ENCODE measurements around the gene DPEP2.

DPEP2 gene

DNA sequence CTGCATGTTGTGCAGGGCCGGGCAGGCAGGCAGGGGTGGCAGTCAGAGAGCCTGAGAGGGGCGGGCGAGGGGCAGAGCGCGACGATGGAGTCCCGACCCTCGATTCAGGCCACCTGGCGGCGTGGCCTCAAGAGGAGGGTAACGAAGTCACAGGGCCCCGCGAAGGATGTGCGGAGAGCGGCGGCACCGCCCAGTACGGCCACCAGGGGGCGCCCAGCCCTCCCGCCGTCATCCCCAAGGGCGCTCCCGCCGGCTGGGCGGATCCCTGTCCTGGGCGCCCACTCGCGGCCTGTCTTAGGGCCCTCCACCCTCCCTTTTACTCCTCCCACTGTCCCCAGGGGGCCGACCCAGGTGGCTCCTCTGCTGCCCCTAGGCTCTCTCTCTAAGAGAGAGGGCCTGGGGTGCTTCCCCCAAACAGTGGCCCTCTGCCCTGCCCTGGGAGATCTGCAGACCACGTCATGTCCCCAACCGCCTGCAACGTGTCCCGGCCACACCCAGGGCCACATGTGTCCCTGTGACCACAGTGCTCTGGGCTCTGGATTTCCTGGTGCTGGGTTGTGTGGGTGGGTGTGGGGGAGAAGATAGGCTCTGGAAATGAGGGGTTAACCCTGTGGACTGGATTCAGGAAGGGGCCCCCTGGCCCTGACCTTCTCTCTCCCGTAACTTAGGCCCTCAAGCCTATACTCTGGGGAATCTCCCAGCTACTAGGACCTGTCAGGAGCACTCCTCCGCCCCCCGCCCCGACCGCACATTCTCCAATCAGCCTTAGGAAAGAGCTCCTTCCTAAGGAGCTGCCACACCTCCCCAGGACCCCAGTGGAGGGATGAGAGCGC lies 5.9 kb downstream of the DPEP2 start:
- peaks cover 0 to 16% of the 10 kb centered on the region in 2 experiments for H3K27me3 ChIP-seq (ENCODE audit: control insufficient read depth in 1 of 2, insufficient read depth in 1 of 2, low read length in 2 of 2)
- H2AK5ac ChIP-seq (ENCODE audit: low read length, severe bottlenecking), result no peak overlapping the region
- H2BK5ac ChIP-seq (ENCODE audit: low read depth, low read length, poor library complexity, severe bottlenecking), result no peak overlapping the region
- no peak overlapping the region for H3K14ac ChIP-seq (ENCODE audit: low read length in 2 of 2)
- no peaks in the 10 kb centered on the region for H3K79me1 ChIP-seq (replicated peaks; ENCODE audit: low read length, poor library complexity, severe bottlenecking)
- H3K4me2 ChIP-seq (ENCODE audit: low read length, poor library complexity, severe bottlenecking), result peak overlapping the region; percentile 32
- H2BK15ac ChIP-seq (ENCODE audit: low read depth, poor library complexity, severe bottlenecking), result peak overlapping the region; percentile 66
- peak overlapping the region; percentile 8 to 25 for H3K18ac ChIP-seq (ENCODE audit: low read depth in 1 of 2, low read length in 2 of 2)
- H4K91ac ChIP-seq (ENCODE audit: low read length), result peak overlapping the region; percentile 76
- H3K36me3 ChIP-seq (ENCODE audit: control insufficient read depth in 1 of 2, insufficient read depth in 2 of 2, low read depth in 1 of 2, low read length in 2 of 2), result no peaks in the 10 kb centered on the region
- peak; percentile 66 for DNase-seq
- H3K4me3 ChIP-seq (ENCODE audit: insufficient read depth in 1 of 2, low read depth in 1 of 2, low read length in 2 of 2), result peak overlapping the region in 1 of 2 experiments; percentile 67
- H3K4ac ChIP-seq (ENCODE audit: low read depth in 1 of 2, low read length in 2 of 2), result peak overlapping the region in 1 of 2 experiments; percentile 42
- H3K9ac ChIP-seq (ENCODE audit: low read length), result peak overlapping the region; percentile 81
- H3K4me1 ChIP-seq (ENCODE audit: control insufficient read depth, insufficient read depth, low read depth, low read length), result peaks cover 7% of the 10 kb centered on the region
- no peak overlapping the region for H3K27ac ChIP-seq (ENCODE audit: low read length, poor library complexity, severe bottlenecking)
- H3K9me3 ChIP-seq (ENCODE audit: control insufficient read depth, low read length), result no peaks in the 10 kb centered on the region
- no peak overlapping the region for H3K23ac ChIP-seq (ENCODE audit: low read length in 2 of 2)
- no peak overlapping the region for H2AFZ ChIP-seq (ENCODE audit: low read depth, low read length)
- H2BK120ac ChIP-seq (ENCODE audit: low read depth, low read length), result no peak overlapping the region
- peak overlapping the region in 1 of 2 experiments; percentile 40 for H2BK12ac ChIP-seq (ENCODE audit: low read length in 2 of 2)
- H4K8ac ChIP-seq (ENCODE audit: low read length), result peak overlapping the region; percentile 96
- WGBS, result 26% methylated on average over 28 of the region's 39 CpGs

DNA sequence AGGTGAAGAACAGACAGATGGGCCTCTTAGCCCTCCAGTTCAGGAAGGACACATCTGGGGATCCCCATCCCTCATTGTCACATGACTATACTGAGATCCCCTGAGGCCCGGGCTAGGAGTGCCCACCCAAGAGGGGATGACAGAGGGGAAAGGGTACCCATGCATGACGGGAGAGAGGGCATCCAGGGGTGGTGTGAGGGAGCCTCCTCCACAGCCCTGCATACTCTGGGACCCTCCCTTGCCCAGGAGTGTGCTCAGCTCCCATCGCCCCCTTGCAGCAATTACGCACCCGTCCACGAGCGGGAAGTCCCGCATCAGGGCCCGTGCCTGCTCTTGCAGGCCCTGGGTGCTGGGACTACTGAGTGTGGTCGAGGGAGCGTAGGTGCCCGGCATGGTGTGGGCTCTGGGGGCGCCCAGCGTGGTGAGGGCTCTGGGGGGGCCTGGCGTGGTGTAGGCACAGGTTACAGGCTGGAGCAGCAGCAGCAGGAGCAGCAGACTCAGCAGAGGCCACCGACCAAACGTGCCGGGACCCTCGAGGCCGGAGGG lies 6.5 kb downstream of the DPEP2 start:
- H3K27me3 ChIP-seq (ENCODE audit: control insufficient read depth in 1 of 2, insufficient read depth in 1 of 2, low read length in 2 of 2), result peaks cover 0 to 16% of the 10 kb centered on the region in 2 experiments
- 78% methylated on average over 20 of the region's 20 CpGs for WGBS
- no peak overlapping the region for H3K27ac ChIP-seq (ENCODE audit: low read length, poor library complexity, severe bottlenecking)
- no peak overlapping the region for H2BK120ac ChIP-seq (ENCODE audit: low read depth, low read length)
- H3K9ac ChIP-seq (ENCODE audit: low read length), result peak overlapping the region; percentile 81
- no peak overlapping the region for H3K4me2 ChIP-seq (ENCODE audit: low read length, poor library complexity, severe bottlenecking)
- no peak for DNase-seq
- no peak overlapping the region for H2BK12ac ChIP-seq (ENCODE audit: low read length in 2 of 2)
- H4K8ac ChIP-seq (ENCODE audit: low read length), result no peak overlapping the region
- H3K4me3 ChIP-seq (ENCODE audit: insufficient read depth in 1 of 2, low read depth in 1 of 2, low read length in 2 of 2), result no peak overlapping the region
- peak overlapping the region in 1 of 2 experiments; percentile 29 for H3K4ac ChIP-seq (ENCODE audit: low read depth in 1 of 2, low read length in 2 of 2)
- H3K79me1 ChIP-seq (replicated peaks; ENCODE audit: low read length, poor library complexity, severe bottlenecking), result no peaks in the 10 kb centered on the region
- H2BK15ac ChIP-seq (ENCODE audit: low read depth, poor library complexity, severe bottlenecking), result peak overlapping the region; percentile 60
- H2BK5ac ChIP-seq (ENCODE audit: low read depth, low read length, poor library complexity, severe bottlenecking), result no peak overlapping the region
- H2AFZ ChIP-seq (ENCODE audit: low read depth, low read length), result no peak overlapping the region
- no peak overlapping the region for H3K23ac ChIP-seq (ENCODE audit: low read length in 2 of 2)
- no peaks in the 10 kb centered on the region for H3K9me3 ChIP-seq (ENCODE audit: control insufficient read depth, low read length)
- H2AK5ac ChIP-seq (ENCODE audit: low read length, severe bottlenecking), result no peak overlapping the region
- H3K18ac ChIP-seq (ENCODE audit: low read depth in 1 of 2, low read length in 2 of 2), result no peak overlapping the region
- peak overlapping the region; percentile 52 for H4K91ac ChIP-seq (ENCODE audit: low read length)
- H3K36me3 ChIP-seq (ENCODE audit: control insufficient read depth in 1 of 2, insufficient read depth in 2 of 2, low read depth in 1 of 2, low read length in 2 of 2), result no peaks in the 10 kb centered on the region
- H3K14ac ChIP-seq (ENCODE audit: low read length in 2 of 2), result no peak overlapping the region
- peaks cover 7% of the 10 kb centered on the region for H3K4me1 ChIP-seq (ENCODE audit: control insufficient read depth, insufficient read depth, low read depth, low read length)

DNA sequence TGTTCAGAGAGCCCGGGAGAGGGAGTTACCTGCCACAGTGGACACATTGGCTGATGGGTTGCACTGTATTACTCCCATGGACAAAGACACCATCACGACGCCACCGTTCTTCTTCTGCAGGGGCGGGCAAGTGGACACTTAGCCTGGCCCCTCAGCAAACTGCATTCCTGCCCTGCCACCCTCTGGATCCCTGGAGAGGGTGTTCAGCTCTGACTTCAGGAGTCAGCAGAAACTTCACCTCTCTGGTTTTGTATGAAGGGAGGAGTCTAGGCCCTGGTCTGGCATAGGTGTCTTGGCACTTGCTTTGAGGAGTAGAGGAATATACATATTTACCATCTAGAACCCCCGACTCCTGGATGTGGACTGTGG lies 9.3 kb downstream of the DPEP2 start:
- no peak for DNase-seq
- Histone ChIP-seq H2BK15ac (ENCODE audit: low read depth, poor library complexity, severe bottlenecking) (no peak overlapping the region), H2AFZ (ENCODE audit: low read depth, low read length) (no peak overlapping the region)

DNA sequence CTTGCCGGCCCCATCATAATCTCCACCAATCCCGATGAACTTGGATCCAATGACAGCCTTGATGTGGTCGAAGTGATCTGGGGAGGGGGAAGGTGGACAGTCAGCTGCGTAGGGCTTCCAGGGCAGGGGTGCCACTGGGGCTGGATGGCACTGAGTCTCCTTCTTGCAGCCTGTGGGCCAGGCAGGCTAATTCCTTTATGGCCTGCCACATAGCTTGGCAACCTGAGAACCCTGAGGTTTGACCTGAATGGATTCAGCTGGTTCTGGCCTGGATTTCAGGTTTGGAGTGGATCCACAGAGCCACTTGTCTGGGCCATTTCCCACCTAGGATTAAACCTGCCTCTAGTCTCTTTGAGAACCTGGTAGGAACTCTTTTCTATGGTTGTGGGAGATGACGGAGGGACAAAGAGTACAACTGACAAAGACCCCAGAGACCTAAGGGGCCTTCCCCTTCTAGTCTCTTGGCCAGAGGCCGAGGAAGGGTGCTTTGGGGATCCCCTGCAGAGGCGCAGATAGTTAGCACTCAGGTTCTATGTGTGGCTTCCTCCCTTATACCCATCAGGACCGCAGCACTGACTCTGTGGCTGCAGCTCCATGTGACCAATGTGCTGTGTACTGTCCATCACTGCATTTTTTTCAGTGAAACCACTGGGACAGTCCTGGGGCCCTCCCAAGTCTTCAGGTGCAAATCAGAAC lies 9.8 kb downstream of the DPEP2 start:
- Histone ChIP-seq H3K14ac (ENCODE audit: low read length in 2 of 2) (no peak overlapping the region), H2BK120ac (ENCODE audit: low read depth, low read length) (no peak overlapping the region), H3K9me3 (ENCODE audit: control insufficient read depth, low read length) (no peaks in the 10 kb centered on the region), H2BK5ac (ENCODE audit: low read depth, low read length, poor library complexity, severe bottlenecking) (no peak overlapping the region), H2BK15ac (ENCODE audit: low read depth, poor library complexity, severe bottlenecking) (no peak overlapping the region), H3K27me3 (ENCODE audit: control insufficient read depth in 1 of 2, insufficient read depth in 1 of 2, low read length in 2 of 2) (peaks cover 0 to 16% of the 10 kb centered on the region in 2 experiments), H3K9ac (ENCODE audit: low read length) (no peak overlapping the region), H4K91ac (ENCODE audit: low read length) (no peak overlapping the region), H2AK5ac (ENCODE audit: low read length, severe bottlenecking) (no peak overlapping the region), H3K4ac (ENCODE audit: low read depth in 1 of 2, low read length in 2 of 2) (no peak overlapping the region), H4K8ac (ENCODE audit: low read length) (no peak overlapping the region), H2AFZ (ENCODE audit: low read depth, low read length) (no peak overlapping the region), H3K18ac (ENCODE audit: low read depth in 1 of 2, low read length in 2 of 2) (no peak overlapping the region), H3K79me1 (replicated peaks; ENCODE audit: low read length, poor library complexity, severe bottlenecking) (no peaks in the 10 kb centered on the region), H3K36me3 (ENCODE audit: control insufficient read depth in 1 of 2, insufficient read depth in 2 of 2, low read depth in 1 of 2, low read length in 2 of 2) (no peaks in the 10 kb centered on the region), H3K23ac (ENCODE audit: low read length in 2 of 2) (no peak overlapping the region), H3K27ac (ENCODE audit: low read length, poor library complexity, severe bottlenecking) (no peak overlapping the region), H3K4me3 (ENCODE audit: insufficient read depth in 1 of 2, low read depth in 1 of 2, low read length in 2 of 2) (no peak overlapping the region), H3K4me2 (ENCODE audit: low read length, poor library complexity, severe bottlenecking) (no peak overlapping the region), H3K4me1 (ENCODE audit: control insufficient read depth, insufficient read depth, low read depth, low read length) (peaks cover 9% of the 10 kb centered on the region), H2BK12ac (ENCODE audit: low read length in 2 of 2) (no peak overlapping the region)
- WGBS, result 85% methylated on average over 8 of the region's 8 CpGs
- no peak for DNase-seq

More for the DNA sequence above, 9.3 kb downstream of the DPEP2 start:
- H3K27me3 ChIP-seq (ENCODE audit: control insufficient read depth in 1 of 2, insufficient read depth in 1 of 2, low read length in 2 of 2), result peaks cover 0 to 16% of the 10 kb centered on the region in 2 experiments
- no peak overlapping the region for H3K9ac ChIP-seq (ENCODE audit: low read length)
- H3K14ac ChIP-seq (ENCODE audit: low read length in 2 of 2), result no peak overlapping the region
- H3K4ac ChIP-seq (ENCODE audit: low read depth in 1 of 2, low read length in 2 of 2), result no peak overlapping the region
- H3K27ac ChIP-seq (ENCODE audit: low read length, poor library complexity, severe bottlenecking), result no peak overlapping the region
- H2BK5ac ChIP-seq (ENCODE audit: low read depth, low read length, poor library complexity, severe bottlenecking), result no peak overlapping the region
- H3K23ac ChIP-seq (ENCODE audit: low read length in 2 of 2), result no peak overlapping the region
- H2BK12ac ChIP-seq (ENCODE audit: low read length in 2 of 2), result no peak overlapping the region
- H3K4me2 ChIP-seq (ENCODE audit: low read length, poor library complexity, severe bottlenecking), result no peak overlapping the region
- no peaks in the 10 kb centered on the region for H3K36me3 ChIP-seq (ENCODE audit: control insufficient read depth in 1 of 2, insufficient read depth in 2 of 2, low read depth in 1 of 2, low read length in 2 of 2)
- no peak overlapping the region for H4K91ac ChIP-seq (ENCODE audit: low read length)
- no peak overlapping the region for H2BK120ac ChIP-seq (ENCODE audit: low read depth, low read length)
- no peak overlapping the region for H3K18ac ChIP-seq (ENCODE audit: low read depth in 1 of 2, low read length in 2 of 2)
- H2AK5ac ChIP-seq (ENCODE audit: low read length, severe bottlenecking), result no peak overlapping the region
- H3K79me1 ChIP-seq (replicated peaks; ENCODE audit: low read length, poor library complexity, severe bottlenecking), result no peaks in the 10 kb centered on the region
- peaks cover 7% of the 10 kb centered on the region for H3K4me1 ChIP-seq (ENCODE audit: control insufficient read depth, insufficient read depth, low read depth, low read length)
- no peak overlapping the region for H4K8ac ChIP-seq (ENCODE audit: low read length)
- H3K9me3 ChIP-seq (ENCODE audit: control insufficient read depth, low read length), result no peaks in the 10 kb centered on the region
- WGBS, result 82% methylated on average over 6 of the region's 6 CpGs
- H3K4me3 ChIP-seq (ENCODE audit: insufficient read depth in 1 of 2, low read depth in 1 of 2, low read length in 2 of 2), result no peak overlapping the region
